ENCODE data around the gene STK38. TPM values are rescaled to one million over a fixed set of nuclear protein-coding genes. Genes with fewer than 3 reads are reported as not detected.

Gene STK38
- total RNA-seq, 1 donor from 2014 or later, result 31.9 TPM

GRCh38 chr6:36539814-36540568 lies 7.3 kb downstream of the STK38 start:
- intact Hi-C loops (cut with DNase I), result loop anchor here (10.0 kb wide), 1 partner anchor 95 kb away; the partner anchor contains the start of genes KCTD20 and PXT1
- H3K27ac ChIP-seq, result no peak overlapping the region
- H3K4me1 ChIP-seq, result peaks cover 51% of the 10 kb centered on the region
- no peak for DNase-seq (ENCODE audit: extremely low spot score in 2 of 2)
- no peak overlapping the region for H3K4me3 ChIP-seq
- peaks cover 0 to 35% of the 10 kb centered on the region in 2 donors for H3K36me3 ChIP-seq
- no peaks in the 10 kb centered on the region for H3K27me3 ChIP-seq
- no peaks in the 10 kb centered on the region for H3K9me3 ChIP-seq
- TF ChIP-seq CTCF (IDR thresholded peaks at IDR 0.05) (no peak), POLR2A (IDR thresholded peaks at IDR 0.05) (no peak), POLR2AphosphoS5 (IDR thresholded peaks at IDR 0.05; ENCODE audit: insufficient read depth in 1 of 2, low read depth in 1 of 2) (no peak)

GRCh38 chr6:36536873-36537547 lies 10.3 kb downstream of the STK38 start:
- Histone ChIP-seq H3K27ac (no peak overlapping the region), H3K4me1 (peaks cover 30% of the 10 kb centered on the region), H3K4me3 (no peak overlapping the region), H3K27me3 (no peaks in the 10 kb centered on the region), H3K36me3 (peaks cover 0 to 35% of the 10 kb centered on the region in 2 donors), H3K9me3 (no peaks in the 10 kb centered on the region)
- no peak for TF ChIP-seq CTCF (IDR thresholded peaks at IDR 0.05)
- TF ChIP-seq POLR2AphosphoS5 (IDR thresholded peaks at IDR 0.05; ENCODE audit: insufficient read depth in 1 of 2, low read depth in 1 of 2), result no peak
- TF ChIP-seq POLR2A (IDR thresholded peaks at IDR 0.05), result no peak
- intact Hi-C loops (cut with DNase I), result no loop called here
- DNase-seq (ENCODE audit: extremely low spot score in 2 of 2), result no peak

- intact Hi-C loops (cut with DNase I), result no loop called here
- no peak overlapping the region for H3K27ac ChIP-seq
- no peak for DNase-seq (ENCODE audit: extremely low spot score in 2 of 2)
Observed at GRCh38 chr6:36533321-36533720, 14.0 kb downstream of the STK38 start.

GRCh38 chr6:36526066-36526465 lies 21.2 kb downstream of the STK38 start:
- Histone ChIP-seq H3K4me1 (no peaks in the 10 kb centered on the region), H3K27ac (no peak overlapping the region), H3K36me3 (peaks cover 0 to 34% of the 10 kb centered on the region in 2 donors), H3K9me3 (no peaks in the 10 kb centered on the region), H3K4me3 (no peak overlapping the region), H3K27me3 (no peaks in the 10 kb centered on the region)
- no peak for DNase-seq (ENCODE audit: extremely low spot score in 2 of 2)
- intact Hi-C loops (cut with DNase I), result no loop called here
- TF ChIP-seq POLR2AphosphoS5 (IDR thresholded peaks at IDR 0.05; ENCODE audit: insufficient read depth in 1 of 2, low read depth in 1 of 2) (no peak), POLR2A (IDR thresholded peaks at IDR 0.05) (no peak), CTCF (IDR thresholded peaks at IDR 0.05) (no peak)

More at GRCh38 chr6:36533321-36533720, 14.0 kb downstream of the STK38 start:
- H3K9me3 ChIP-seq, result no peaks in the 10 kb centered on the region
- peaks cover 23% of the 10 kb centered on the region for H3K4me1 ChIP-seq
- TF ChIP-seq POLR2A (IDR thresholded peaks at IDR 0.05) (no peak), POLR2AphosphoS5 (IDR thresholded peaks at IDR 0.05; ENCODE audit: insufficient read depth in 1 of 2, low read depth in 1 of 2) (no peak), CTCF (IDR thresholded peaks at IDR 0.05) (no peak)
- peaks cover 0 to 15% of the 10 kb centered on the region in 2 donors for H3K36me3 ChIP-seq
- no peak overlapping the region for H3K4me3 ChIP-seq
- H3K27me3 ChIP-seq, result no peaks in the 10 kb centered on the region

- no peaks in the 10 kb centered on the region for H3K27me3 ChIP-seq
- peaks cover 0 to 41% of the 10 kb centered on the region in 2 donors for H3K36me3 ChIP-seq
- H3K4me3 ChIP-seq, result no peak overlapping the region
- intact Hi-C loops (cut with DNase I), result no loop called here
- H3K27ac ChIP-seq, result no peak overlapping the region
- no peaks in the 10 kb centered on the region for H3K4me1 ChIP-seq
- H3K9me3 ChIP-seq, result no peaks in the 10 kb centered on the region
- TF ChIP-seq POLR2AphosphoS5 (IDR thresholded peaks at IDR 0.05; ENCODE audit: insufficient read depth in 1 of 2, low read depth in 1 of 2) (no peak), POLR2A (IDR thresholded peaks at IDR 0.05) (no peak), CTCF (IDR thresholded peaks at IDR 0.05) (no peak)
- no peak for DNase-seq (ENCODE audit: extremely low spot score in 2 of 2)
Observed at GRCh38 chr6:36525346-36525745, 21.9 kb downstream of the STK38 start.

Measured in vagina (tissue), 2 donors.